Activated CD4-positive, alpha-beta T cell treated with anti-CD3 and anti-CD28 coated beads, Interleukin-2, amount 10 ng/mL, durations not matched to agents 7 days and 5 days (primary cell): ENCODE data around the gene MTMR1. TPM values are rescaled to one million over a fixed set of nuclear protein-coding genes. Genes with fewer than 3 reads are reported as not detected.
A peak's percentile ranks its signal among the peaks of the same experiment; 100 is the strongest.

Experiments
- CTCF ChIA-PET: fragments of 350-600 bp; sonication (Branson Sonifier 250); formaldehyde crosslinking; loops from one replicate; lab custom pipeline; 2021; ENCODE audit warnings: antibody characterized with exemption; lab: Charles Lee
- POLR2A ChIA-PET: fragments of 350-600 bp; sonication (Branson Sonifier 250); formaldehyde crosslinking; loops from one replicate; lab custom pipeline; 2021; ENCODE audit warnings: antibody characterized with exemption; lab: Charles Lee
- DNase-seq: peaks from one replicate; pipeline ENCODE4 v3.0.0-alpha.2; 2020
- H3K27ac Mint-ChIP-seq: one replicate; pipeline ENCODE4 v1.8.0; 2021; ENCODE audit warnings: mild to moderate bottlenecking, moderate library complexity, mixed read lengths
- H3K27me3 Mint-ChIP-seq: one replicate; pipeline ENCODE4 v1.8.0; 2021; ENCODE audit warnings: mixed read lengths
- H3K36me3 Mint-ChIP-seq: one replicate; pipeline ENCODE4 v1.8.0; 2021; ENCODE audit warnings: low read depth, mixed read lengths
- H3K4me1 Mint-ChIP-seq: one replicate; pipeline ENCODE4 v1.8.0; 2021; ENCODE audit warnings: mixed read lengths
- H3K4me3 Mint-ChIP-seq: one replicate; pipeline ENCODE4 v1.8.0; 2021; ENCODE audit warnings: mild to moderate bottlenecking, moderate library complexity, mixed read lengths
- H3K9me3 Mint-ChIP-seq: one replicate; pipeline ENCODE4 v1.8.0; 2021; ENCODE audit warnings: mixed read lengths
- total RNA-seq, 2 experiments: library from RNA; stranded (reverse); gene quantifications; one replicate each; pipeline ENCODE4 v1.2.3, GENCODE V29; 2021

Gene MTMR1
- total RNA-seq, 2 experiments from 2014 or later: 47.1 to 51.1 TPM

DNA sequence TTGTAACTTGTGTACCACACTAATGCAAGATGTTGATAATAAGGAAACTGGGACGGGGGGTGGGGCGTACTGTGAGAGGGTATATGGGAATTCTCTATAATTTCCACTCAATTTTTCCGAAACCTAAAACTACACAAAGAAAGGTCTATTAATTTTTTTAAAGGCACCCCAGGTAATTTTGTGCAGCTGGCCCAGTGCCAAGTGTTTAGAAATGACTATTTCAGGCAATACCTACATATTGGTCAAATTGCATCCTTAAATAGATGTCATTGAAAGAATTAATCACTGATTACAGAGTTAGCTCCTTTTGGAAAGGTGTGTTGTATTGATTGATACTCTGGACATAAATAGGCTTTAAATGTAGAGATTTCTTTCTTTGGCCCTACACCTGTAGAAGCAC, 10.1 kb upstream of the MTMR1 start:
- no peaks in the 10 kb centered on the region for H3K9me3 Mint-ChIP-seq
- H3K27me3 Mint-ChIP-seq: no peaks in the 10 kb centered on the region
- no peak overlapping the region for H3K4me3 Mint-ChIP-seq
- DNase-seq: no peak
- H3K36me3 Mint-ChIP-seq: no peaks in the 10 kb centered on the region
- peaks cover 4% of the 10 kb centered on the region for H3K4me1 Mint-ChIP-seq
- CTCF ChIA-PET: interaction anchor here (0.9 to 1.9 kb wide), 8 partner anchors 12 to 311 kb away, joined by 3 to 8 read pairs (median 4); no protein-coding TSS in a partner anchor
- H3K27ac Mint-ChIP-seq: no peak overlapping the region
- POLR2A ChIA-PET: no interaction called here

- Mint-ChIP-seq H3K4me1 (peaks cover 9% of the 10 kb centered on the region), H3K9me3 (no peaks in the 10 kb centered on the region), H3K27me3 (no peaks in the 10 kb centered on the region), H3K27ac (no peak overlapping the region), H3K36me3 (no peaks in the 10 kb centered on the region), H3K4me3 (no peak overlapping the region)
- DNase-seq: peak; percentile 42
- CTCF ChIA-PET: interaction anchor here (0.9 to 1.9 kb wide), 9 partner anchors 11 to 312 kb away, joined by 3 to 8 read pairs (median 4); no protein-coding TSS in a partner anchor
- POLR2A ChIA-PET: no interaction called here
Observed at GRCh38 chrX:150683536-150684146, 9.6 kb upstream of the MTMR1 start.

- H3K27ac Mint-ChIP-seq: no peak overlapping the region
- ChIA-PET POLR2A (no interaction called here), CTCF (interaction anchor here (1.1 kb wide), 1 partner anchor 13 kb away, joined by 3 read pairs; no protein-coding TSS in a partner anchor)
- H3K4me1 Mint-ChIP-seq: peaks cover 31% of the 10 kb centered on the region
- no peak overlapping the region for H3K4me3 Mint-ChIP-seq
- H3K36me3 Mint-ChIP-seq: peaks cover 17% of the 10 kb centered on the region
- peaks cover 4% of the 10 kb centered on the region for H3K9me3 Mint-ChIP-seq
- no peak for DNase-seq
- no peaks in the 10 kb centered on the region for H3K27me3 Mint-ChIP-seq
Observed at GRCh38 chrX:150688911-150689451, 4.2 kb upstream of the MTMR1 start.

DNA sequence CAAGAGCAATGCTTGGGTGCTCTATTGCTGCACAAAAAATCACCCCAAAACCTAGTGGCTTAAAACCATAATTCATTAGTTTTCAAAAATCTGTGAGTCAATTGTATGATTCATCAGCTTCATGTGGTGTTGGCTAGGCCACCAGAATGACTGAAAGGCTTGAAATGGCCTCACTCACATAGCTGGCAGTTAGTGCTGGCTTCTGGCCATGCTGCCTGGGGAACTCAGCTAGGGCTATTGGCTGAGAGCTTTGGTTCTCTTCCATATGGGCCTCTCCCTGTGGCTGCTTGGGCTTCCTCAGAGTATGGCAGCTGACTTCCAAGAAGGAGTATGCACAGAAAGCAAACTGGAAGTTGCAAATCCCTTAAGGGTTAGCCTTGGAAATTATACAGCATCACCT, 3.1 kb upstream of the MTMR1 start:
- DNase-seq: no peak
- POLR2A ChIA-PET: no interaction called here
- no peaks in the 10 kb centered on the region for H3K27me3 Mint-ChIP-seq
- H3K36me3 Mint-ChIP-seq: peaks cover 20% of the 10 kb centered on the region
- H3K4me3 Mint-ChIP-seq: no peak overlapping the region
- peaks cover 4% of the 10 kb centered on the region for H3K9me3 Mint-ChIP-seq
- CTCF ChIA-PET: interaction anchor here (0.6 to 1.2 kb wide), 6 partner anchors 9 to 140 kb away, joined by 3 to 4 read pairs (median 3); no protein-coding TSS in a partner anchor
- H3K4me1 Mint-ChIP-seq: peaks cover 38% of the 10 kb centered on the region
- H3K27ac Mint-ChIP-seq: peak overlapping the region; percentile 46

GRCh38 chrX:150692296-150692695, 900 bp upstream of the MTMR1 start:
- DNase-seq: peak; percentile 15
- Mint-ChIP-seq H3K27me3 (no peaks in the 10 kb centered on the region), H3K4me3 (peak overlapping the region; percentile 81), H3K27ac (peak overlapping the region; percentile 93), H3K36me3 (peaks cover 35% of the 10 kb centered on the region), H3K4me1 (peaks cover 59% of the 10 kb centered on the region), H3K9me3 (peaks cover 4% of the 10 kb centered on the region)
- ChIA-PET POLR2A (interaction anchor here (1.0 kb wide), 1 partner anchor 752 kb away, joined by 3 read pairs; no protein-coding TSS in a partner anchor), CTCF (interaction anchor here (1.0 to 1.1 kb wide), 2 partner anchors 23 to 25 kb away, joined by 3 to 4 read pairs; no protein-coding TSS in a partner anchor)

GRCh38 chrX:150693725-150694574, 754 bp downstream of the MTMR1 start:
- H3K4me1 Mint-ChIP-seq: peaks cover 56% of the 10 kb centered on the region
- peaks cover 4% of the 10 kb centered on the region for H3K9me3 Mint-ChIP-seq
- DNase-seq: peak; percentile 80
- ChIA-PET POLR2A (interaction anchor here (1.3 kb wide), 1 partner anchor 22 kb away, joined by 7 read pairs; no protein-coding TSS in a partner anchor), CTCF (interaction anchor here (1.1 to 1.9 kb wide), 3 partner anchors 9 to 756 kb away, joined by 4 to 8 read pairs (median 4); partner anchors contain the start of gene EOLA2)
- no peaks in the 10 kb centered on the region for H3K27me3 Mint-ChIP-seq
- H3K4me3 Mint-ChIP-seq: peak overlapping the region; percentile 94
- peak overlapping the region; percentile 99 for H3K27ac Mint-ChIP-seq
- H3K36me3 Mint-ChIP-seq: peaks cover 40% of the 10 kb centered on the region

DNA sequence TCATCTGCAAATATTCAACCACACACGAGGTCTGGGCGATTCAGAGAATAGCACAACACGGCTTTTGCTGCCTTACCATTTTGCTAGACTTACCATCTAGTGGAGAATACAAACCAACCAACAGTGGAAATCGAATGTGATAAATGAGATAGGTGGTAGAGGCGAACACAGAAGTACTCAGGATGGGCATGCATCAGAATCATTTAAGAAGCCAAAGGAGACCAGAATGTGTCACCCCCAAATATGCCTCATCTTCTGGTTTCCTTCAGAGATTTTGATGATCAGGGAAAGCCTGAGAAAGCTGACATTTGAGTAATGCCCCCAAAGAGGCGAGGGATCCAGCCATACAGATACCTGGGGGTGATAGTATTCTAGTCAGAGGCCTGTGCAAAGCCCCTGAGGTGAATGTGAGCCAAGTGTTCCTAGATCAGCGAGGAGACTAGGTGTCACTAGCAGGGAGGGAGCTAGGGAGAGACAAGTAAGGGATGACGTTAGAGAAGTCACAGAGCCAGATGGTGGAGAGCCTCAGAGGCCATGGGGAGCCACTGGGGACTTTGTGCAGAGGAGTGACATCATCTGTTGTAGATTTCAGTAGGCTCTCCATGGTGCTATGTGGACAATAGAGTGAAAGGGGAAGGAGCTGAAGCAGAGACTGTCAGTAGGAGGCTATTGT, 1.7 kb downstream of the MTMR1 start:
- Mint-ChIP-seq H3K9me3 (peaks cover 2% of the 10 kb centered on the region), H3K4me3 (peak overlapping the region; percentile 94), H3K27me3 (no peaks in the 10 kb centered on the region), H3K36me3 (peaks cover 38% of the 10 kb centered on the region), H3K27ac (peak overlapping the region; percentile 99), H3K4me1 (peaks cover 57% of the 10 kb centered on the region)
- ChIA-PET POLR2A (no interaction called here), CTCF (interaction anchor here (1.2 to 1.9 kb wide), 2 partner anchors 8 to 11 kb away, joined by 4 to 8 read pairs; no protein-coding TSS in a partner anchor)
- peak; percentile 12 for DNase-seq

GRCh38 chrX:150696331-150696730, 3.1 kb downstream of the MTMR1 start:
- Mint-ChIP-seq H3K9me3 (no peaks in the 10 kb centered on the region), H3K27me3 (no peaks in the 10 kb centered on the region), H3K27ac (peak overlapping the region; percentile 83), H3K4me1 (peaks cover 49% of the 10 kb centered on the region), H3K36me3 (peaks cover 31% of the 10 kb centered on the region), H3K4me3 (peak overlapping the region; percentile 94)
- POLR2A ChIA-PET: interaction anchor here (0.6 kb wide), 1 partner anchor 701 kb away, joined by 6 read pairs; no protein-coding TSS in a partner anchor
- no peak for DNase-seq
- CTCF ChIA-PET: no interaction called here

- no peaks in the 10 kb centered on the region for H3K9me3 Mint-ChIP-seq
- H3K27ac Mint-ChIP-seq: peak overlapping the region; percentile 80
- DNase-seq: no peak
- CTCF ChIA-PET: no interaction called here
- POLR2A ChIA-PET: interaction anchor here (0.6 kb wide), 1 partner anchor 701 kb away, joined by 6 read pairs; no protein-coding TSS in a partner anchor
- H3K4me3 Mint-ChIP-seq: peak overlapping the region; percentile 94
- peaks cover 47% of the 10 kb centered on the region for H3K4me1 Mint-ChIP-seq
- peaks cover 32% of the 10 kb centered on the region for H3K36me3 Mint-ChIP-seq
- no peaks in the 10 kb centered on the region for H3K27me3 Mint-ChIP-seq
Observed at GRCh38 chrX:150696866-150697265, 3.7 kb downstream of the MTMR1 start.

- DNase-seq: no peak
- H3K4me1 Mint-ChIP-seq: peaks cover 45% of the 10 kb centered on the region
- H3K27me3 Mint-ChIP-seq: no peaks in the 10 kb centered on the region
- no peaks in the 10 kb centered on the region for H3K9me3 Mint-ChIP-seq
- peak overlapping the region; percentile 80 for H3K27ac Mint-ChIP-seq
- POLR2A ChIA-PET: no interaction called here
- no peak overlapping the region for H3K4me3 Mint-ChIP-seq
- H3K36me3 Mint-ChIP-seq: peaks cover 32% of the 10 kb centered on the region
- CTCF ChIA-PET: interaction anchor here (1.2 kb wide), 1 partner anchor 14 kb away, joined by 3 read pairs; no protein-coding TSS in a partner anchor
Observed at GRCh38 chrX:150697641-150698040, 4.4 kb downstream of the MTMR1 start.

GRCh38 chrX:150698981-150699380, 5.8 kb downstream of the MTMR1 start:
- H3K27ac Mint-ChIP-seq: no peak overlapping the region
- CTCF ChIA-PET: interaction anchor here (0.6 to 1.2 kb wide), 3 partner anchors 15 to 303 kb away, joined by 3 to 6 read pairs (median 3); no protein-coding TSS in a partner anchor

More at GRCh38 chrX:150698981-150699380, 5.8 kb downstream of the MTMR1 start:
- Mint-ChIP-seq H3K4me3 (no peak overlapping the region), H3K36me3 (peaks cover 36% of the 10 kb centered on the region), H3K9me3 (no peaks in the 10 kb centered on the region), H3K27me3 (no peaks in the 10 kb centered on the region), H3K4me1 (peaks cover 52% of the 10 kb centered on the region)
- POLR2A ChIA-PET: interaction anchor here (0.7 kb wide), 1 partner anchor 19 kb away, joined by 4 read pairs; no protein-coding TSS in a partner anchor
- DNase-seq: no peak
